Loucy (cell line): Measurements from ENCODE around the gene C2CD4D.

Experiments
- EZH2phosphoT487 ChIP-seq: fragments of 200-600 bp; IDR thresholded peaks from 2 replicates; pipeline ENCODE4 v1.6.1; 2018; ENCODE audit warnings: antibody characterized with exemption, mild to moderate bottlenecking, moderate library complexity, borderline replicate concordance
- TF ChIP-seq, protein P1 (sequence below): fragments of 200-600 bp; sonication (generic); conservative IDR thresholded peaks from 2 replicates; pipeline ENCODE4 v1.5.1; 2014; ENCODE audit warnings: mild to moderate bottlenecking, antibody characterized with exemption, low read length

- no peak for TF ChIP-seq EZH2phosphoT487
- TF ChIP-seq, protein P1, sequence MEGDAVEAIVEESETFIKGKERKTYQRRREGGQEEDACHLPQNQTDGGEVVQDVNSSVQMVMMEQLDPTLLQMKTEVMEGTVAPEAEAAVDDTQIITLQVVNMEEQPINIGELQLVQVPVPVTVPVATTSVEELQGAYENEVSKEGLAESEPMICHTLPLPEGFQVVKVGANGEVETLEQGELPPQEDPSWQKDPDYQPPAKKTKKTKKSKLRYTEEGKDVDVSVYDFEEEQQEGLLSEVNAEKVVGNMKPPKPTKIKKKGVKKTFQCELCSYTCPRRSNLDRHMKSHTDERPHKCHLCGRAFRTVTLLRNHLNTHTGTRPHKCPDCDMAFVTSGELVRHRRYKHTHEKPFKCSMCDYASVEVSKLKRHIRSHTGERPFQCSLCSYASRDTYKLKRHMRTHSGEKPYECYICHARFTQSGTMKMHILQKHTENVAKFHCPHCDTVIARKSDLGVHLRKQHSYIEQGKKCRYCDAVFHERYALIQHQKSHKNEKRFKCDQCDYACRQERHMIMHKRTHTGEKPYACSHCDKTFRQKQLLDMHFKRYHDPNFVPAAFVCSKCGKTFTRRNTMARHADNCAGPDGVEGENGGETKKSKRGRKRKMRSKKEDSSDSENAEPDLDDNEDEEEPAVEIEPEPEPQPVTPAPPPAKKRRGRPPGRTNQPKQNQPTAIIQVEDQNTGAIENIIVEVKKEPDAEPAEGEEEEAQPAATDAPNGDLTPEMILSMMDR: peak; percentile 60
Observed at GRCh38 chr1:151888972-151889570, 49.5 kb upstream of the C2CD4D start.
